Measurements from ENCODE around the gene KIF26B. TPM values are rescaled to one million over a fixed set of nuclear protein-coding genes. Genes with fewer than 3 reads are reported as not detected.

Gene KIF26B
- polyA plus RNA-seq, 1 of the 3 experiments (the other 2 are of a cell fraction) = 2.6 TPM

GRCh38 chr1:245260883-245261282 lies 106.1 kb downstream of the KIF26B start:
- Histone ChIP-seq H3K9me2 (no peaks in the 10 kb centered on the region), H4K20me1 (ENCODE audit: insufficient read depth) (peaks cover 5% of the 10 kb centered on the region; the same call in 1 of the 2 replicates), H3K27me3 (ENCODE audit: insufficient read depth) (no peaks in the 10 kb centered on the region), H2AFZ (ENCODE audit: low read depth) (no peak overlapping the region), H3K36me3 (replicated peaks in 1 of 2; ENCODE audit: control insufficient read depth in 1 of 2, insufficient read depth in 2 of 2, low read length in 1 of 2) (peaks cover 0 to 18% of the 10 kb centered on the region in 2 experiments), H3K79me2 (ENCODE audit: insufficient read depth) (no peaks in the 10 kb centered on the region), H3K4me2 (no peak overlapping the region), H3F3A (replicated peaks; ENCODE audit: insufficient read depth) (no peaks in the 10 kb centered on the region), H3K4me3 (ENCODE audit: low read depth in 2 of 2, low read length in 1 of 2) (no peak overlapping the region), H3K9ac (no peak overlapping the region), H3K4me1 (ENCODE audit: control insufficient read depth in 1 of 2, insufficient read depth in 2 of 2, low read depth in 1 of 2, low read length in 1 of 2) (peaks cover 0 to 34% of the 10 kb centered on the region in 2 experiments; a peak in 1 of 4 replicates), H3K9me3 (no peaks in the 10 kb centered on the region), H3K27ac (ENCODE audit: low read depth in 2 of 2, low read length in 1 of 2) (no peak overlapping the region)
- ChIA-PET CTCF (interaction anchor here (0.7 to 1.1 kb wide), 3 partner anchors 19 to 105 kb away, joined by 3 read pairs; no protein-coding TSS in a partner anchor), POLR2A (no interaction called here)
- 84% methylated on average over 5 of the region's 5 CpGs for WGBS (ENCODE audit: low lambda C conversion rate)
- DNase-seq = no peak
- TF ChIP-seq EP300 (IDR thresholded peaks at IDR 0.05; ENCODE audit: borderline replicate concordance in 1 of 2, low read depth in 1 of 2, low read length in 1 of 2) = no peak
- TF ChIP-seq SMC3 (IDR thresholded peaks at IDR 0.05; ENCODE audit: low read depth, low read length) = no peak
- TF ChIP-seq CTCF (IDR thresholded peaks at IDR 0.05) = no peak
- no peak for TF ChIP-seq MXI1 (IDR thresholded peaks at IDR 0.05; ENCODE audit: low read depth, low read length)
- TF ChIP-seq TAF1 (IDR thresholded peaks at IDR 0.05; ENCODE audit: borderline replicate concordance, low read depth, low read length) = no peak
- TF ChIP-seq MEF2A (IDR thresholded peaks at IDR 0.05; ENCODE audit: borderline replicate concordance, low read depth) = no peak
- TF ChIP-seq FOXM1 (IDR thresholded peaks at IDR 0.05; ENCODE audit: low read depth) = no peak
- no peak for TF ChIP-seq USF2 (IDR thresholded peaks at IDR 0.05; ENCODE audit: borderline replicate concordance, low read depth, low read length)
- no peak for TF ChIP-seq IRF3 (IDR thresholded peaks at IDR 0.05; ENCODE audit: low read depth, low read length)
- TF ChIP-seq TEAD4 (IDR thresholded peaks at IDR 0.05; ENCODE audit: borderline replicate concordance, insufficient read depth) = no peak
- TF ChIP-seq NRF1 (IDR thresholded peaks at IDR 0.05; ENCODE audit: low read depth, low read length) = no peak

GRCh38 chr1:245261786-245262185 lies 107.0 kb downstream of the KIF26B start:
- no peak overlapping the region for H3K4me3 ChIP-seq (ENCODE audit: low read depth in 2 of 2, low read length in 1 of 2)
- DNase-seq = no peak
- ChIA-PET POLR2A (no interaction called here), CTCF (no interaction called here)
- no peaks in the 10 kb centered on the region for H3K9me3 ChIP-seq
- H3K4me1 ChIP-seq (ENCODE audit: control insufficient read depth in 1 of 2, insufficient read depth in 2 of 2, low read depth in 1 of 2, low read length in 1 of 2) = peaks cover 0 to 34% of the 10 kb centered on the region in 2 experiments; a peak in 1 of 4 replicates
- TF ChIP-seq CHD2 (IDR thresholded peaks at IDR 0.05; ENCODE audit: low read length, partially characterized antibody) (no peak), GATA2 (CRISPR knock-in tag; IDR thresholded peaks at IDR 0.05) (no peak), USF1 (IDR thresholded peaks at IDR 0.05; ENCODE audit: borderline replicate concordance, low read depth) (no peak), CTCF (IDR thresholded peaks at IDR 0.05) (no peak), NFIC (IDR thresholded peaks at IDR 0.05; ENCODE audit: borderline replicate concordance) (no peak), SMC3 (IDR thresholded peaks at IDR 0.05; ENCODE audit: low read depth, low read length) (no peak)
- H4K20me1 ChIP-seq (ENCODE audit: insufficient read depth) = peaks cover 5% of the 10 kb centered on the region; the same call in 1 of the 2 replicates
- WGBS (ENCODE audit: low lambda C conversion rate) = 88% methylated on average over 7 of the region's 7 CpGs
- no peak overlapping the region for H2AFZ ChIP-seq (ENCODE audit: low read depth)
- no peaks in the 10 kb centered on the region for H3K27me3 ChIP-seq (ENCODE audit: insufficient read depth)
- H3K79me2 ChIP-seq (ENCODE audit: insufficient read depth) = no peaks in the 10 kb centered on the region
- H3F3A ChIP-seq (replicated peaks; ENCODE audit: insufficient read depth) = no peaks in the 10 kb centered on the region
- H3K4me2 ChIP-seq = no peak overlapping the region
- H3K9me2 ChIP-seq = no peaks in the 10 kb centered on the region
- H3K36me3 ChIP-seq (replicated peaks in 1 of 2; ENCODE audit: control insufficient read depth in 1 of 2, insufficient read depth in 2 of 2, low read length in 1 of 2) = peaks cover 0 to 11% of the 10 kb centered on the region in 2 experiments
- H3K9ac ChIP-seq = no peak overlapping the region
- no peak overlapping the region for H3K27ac ChIP-seq (ENCODE audit: low read depth in 2 of 2, low read length in 1 of 2)

Data from SK-N-SH (cell line).